Calu3 (cell line): ENCODE results near the gene CSNK1A1L. TPM values are rescaled to one million over a fixed set of nuclear protein-coding genes. Genes with fewer than 3 reads are reported as not detected.
A peak's percentile ranks its signal among the peaks of the same experiment; 100 is the strongest.
"Not testable (repeated sequence)": the region's sequence is repeated elsewhere in the genome, so short reads cannot be mapped to it uniquely, and the experiment has no call there.

Source experiments
- BruUV-seq: library from RNA; stranded (reverse); fragments of 400-500 nt; replicated peaks from 2 replicates; lab custom pipeline; 2021; lab: Mats Ljungman, UMichigan
- CTCF ChIA-PET: fragments of 300-600 bp; sonication (Branson Sonifier 250); formaldehyde crosslinking; loops from one replicate; lab custom pipeline; 2022; ENCODE audit warnings: antibody characterized with exemption; lab: Charles Lee
- DNase-seq: peaks from one replicate; pipeline ENCODE4 v3.0.0; 2022
- H3K27ac Mint-ChIP-seq: one replicate; pipeline ENCODE4 v1.8.0; 2022; ENCODE audit warnings: mixed read lengths; ENCODE audit not compliant: unreplicated experiment
- H3K27me3 Mint-ChIP-seq: one replicate; pipeline ENCODE4 v1.8.0; 2022; ENCODE audit warnings: mixed read lengths; ENCODE audit not compliant: unreplicated experiment
- H3K36me3 Mint-ChIP-seq: one replicate; pipeline ENCODE4 v1.8.0; 2022; ENCODE audit warnings: mild to moderate bottlenecking, moderate library complexity, mixed read lengths; ENCODE audit not compliant: insufficient read depth, unreplicated experiment
- H3K4me1 Mint-ChIP-seq: one replicate; pipeline ENCODE4 v1.8.0; 2022; ENCODE audit warnings: mild to moderate bottlenecking, low read depth, mixed read lengths; ENCODE audit not compliant: unreplicated experiment
- H3K4me3 Mint-ChIP-seq: one replicate; pipeline ENCODE4 v1.8.0; 2022; ENCODE audit warnings: mild to moderate bottlenecking, low read depth, moderate library complexity, mixed read lengths; ENCODE audit not compliant: unreplicated experiment
- H3K9me3 Mint-ChIP-seq: one replicate; pipeline ENCODE4 v1.8.0; 2022; ENCODE audit warnings: low read depth, mixed read lengths; ENCODE audit not compliant: unreplicated experiment
- intact Hi-C: fragments of 100-400 bp; cut with micrococcal nuclease; formaldehyde crosslinking; loops from one replicate; pipeline ENCODE4 v1.10.0; 2022; ENCODE audit not compliant: unreplicated experiment
- total RNA-seq: library from RNA; stranded (reverse); gene quantifications from 2 replicates; pipeline ENCODE4 v1.2.3, GENCODE V29; 2022
- TF ChIP-seq, protein P1 (sequence below): fragments of 200-600 bp; IDR thresholded peaks from one replicate; pipeline ENCODE4 v1.8.0; 2022; ENCODE audit warnings: antibody characterized with exemption; ENCODE audit not compliant: unreplicated experiment

Gene CSNK1A1L
- total RNA-seq, 1 experiment from 2014 or later: not detected

DNA sequence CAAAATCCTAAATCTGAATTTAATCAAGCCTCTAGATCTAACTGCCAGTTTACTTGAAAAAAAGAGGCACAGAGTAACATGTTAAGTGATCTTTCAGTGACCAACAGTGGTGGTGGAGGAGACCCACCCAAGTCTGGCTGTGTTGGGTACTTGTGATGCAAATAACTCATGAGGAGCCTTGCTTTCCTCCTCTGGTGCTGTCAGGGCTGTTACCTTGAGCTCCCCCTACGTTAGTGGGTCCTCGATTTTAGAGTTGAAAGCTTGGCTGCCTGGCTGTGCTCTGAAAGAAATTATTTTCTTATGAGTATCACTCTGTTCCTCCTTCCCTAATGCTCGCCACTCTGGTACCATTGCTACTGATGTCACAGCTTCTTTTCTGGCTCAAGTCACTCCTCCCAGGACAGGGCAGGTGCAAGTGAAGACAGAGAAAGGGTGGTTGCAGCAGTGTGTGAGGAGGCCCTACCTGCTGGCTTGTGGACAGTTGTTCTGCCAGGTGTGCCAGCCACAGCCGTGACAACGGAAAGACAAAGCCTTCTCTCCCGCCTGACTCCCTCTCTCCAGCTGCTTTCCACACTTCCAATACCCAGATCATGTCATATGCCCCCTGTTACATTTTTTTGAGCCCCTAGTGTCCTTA is 39.5 kb downstream of the CSNK1A1L start:
- no peak overlapping the region for H3K4me3 Mint-ChIP-seq
- H3K4me1 Mint-ChIP-seq: no peaks in the 10 kb centered on the region
- no peaks in the 10 kb centered on the region for H3K36me3 Mint-ChIP-seq
- TF ChIP-seq, protein P1, sequence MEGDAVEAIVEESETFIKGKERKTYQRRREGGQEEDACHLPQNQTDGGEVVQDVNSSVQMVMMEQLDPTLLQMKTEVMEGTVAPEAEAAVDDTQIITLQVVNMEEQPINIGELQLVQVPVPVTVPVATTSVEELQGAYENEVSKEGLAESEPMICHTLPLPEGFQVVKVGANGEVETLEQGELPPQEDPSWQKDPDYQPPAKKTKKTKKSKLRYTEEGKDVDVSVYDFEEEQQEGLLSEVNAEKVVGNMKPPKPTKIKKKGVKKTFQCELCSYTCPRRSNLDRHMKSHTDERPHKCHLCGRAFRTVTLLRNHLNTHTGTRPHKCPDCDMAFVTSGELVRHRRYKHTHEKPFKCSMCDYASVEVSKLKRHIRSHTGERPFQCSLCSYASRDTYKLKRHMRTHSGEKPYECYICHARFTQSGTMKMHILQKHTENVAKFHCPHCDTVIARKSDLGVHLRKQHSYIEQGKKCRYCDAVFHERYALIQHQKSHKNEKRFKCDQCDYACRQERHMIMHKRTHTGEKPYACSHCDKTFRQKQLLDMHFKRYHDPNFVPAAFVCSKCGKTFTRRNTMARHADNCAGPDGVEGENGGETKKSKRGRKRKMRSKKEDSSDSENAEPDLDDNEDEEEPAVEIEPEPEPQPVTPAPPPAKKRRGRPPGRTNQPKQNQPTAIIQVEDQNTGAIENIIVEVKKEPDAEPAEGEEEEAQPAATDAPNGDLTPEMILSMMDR: no peak
- no peaks in the 10 kb centered on the region for H3K27me3 Mint-ChIP-seq
- CTCF ChIA-PET: no interaction called here
- BruUV-seq: no TSS peak
- no peaks in the 10 kb centered on the region for H3K9me3 Mint-ChIP-seq
- intact Hi-C loops: no loop called here
- DNase-seq: no peak
- H3K27ac Mint-ChIP-seq: no peak overlapping the region

- H3K4me3 Mint-ChIP-seq: peak overlapping the region; percentile 96
- peaks cover 24% of the 10 kb centered on the region for H3K36me3 Mint-ChIP-seq
- CTCF ChIA-PET: no interaction called here
- BruUV-seq: no TSS peak
- no peak for DNase-seq
- H3K4me1 Mint-ChIP-seq: no peaks in the 10 kb centered on the region
- H3K27ac Mint-ChIP-seq: peak overlapping the region; percentile 77
- intact Hi-C loops: no loop called here
- no peaks in the 10 kb centered on the region for H3K9me3 Mint-ChIP-seq
- H3K27me3 Mint-ChIP-seq: no peaks in the 10 kb centered on the region
- TF ChIP-seq, protein P1: no peak
These were observed 45.6 kb downstream of the CSNK1A1L start for GRCh38 chr13:37059848-37060192.

GRCh38 chr13:37058910-37059847 is 46.3 kb downstream of the CSNK1A1L start, which contains the start of gene SUPT20H:
TSS of gene SUPT20H (minus strand) at chr13:37059688. CDS start at chr13:37051490, 8,198 bp downstream.
- peak; percentile 90 for DNase-seq
- peak within 1 kb of the TSS; percentile 96 for H3K4me3 Mint-ChIP-seq
- H3K9me3 Mint-ChIP-seq: no peaks in the 10 kb centered on the region
- intact Hi-C loops: no loop called here
- peak within 1 kb of the TSS; percentile 77 for H3K27ac Mint-ChIP-seq
- H3K4me1 Mint-ChIP-seq: no peaks in the 10 kb centered on the region
- peaks cover 24% of the 10 kb centered on the region for H3K36me3 Mint-ChIP-seq
- CTCF ChIA-PET: no interaction called here
- TF ChIP-seq, protein P1: no peak
- H3K27me3 Mint-ChIP-seq: no peaks in the 10 kb centered on the region
- TSS peak; percentile 65 for BruUV-seq

- intact Hi-C loops, CTCF ChIA-PET: not testable (repeated sequence)
These were observed 49.2 kb downstream of the CSNK1A1L start for GRCh38 chr13:37056228-37056627.

More at GRCh38 chr13:37056228-37056627, 49.2 kb downstream of the CSNK1A1L start:
- H3K4me3 Mint-ChIP-seq, DNase-seq, H3K9me3 Mint-ChIP-seq, H3K27me3 Mint-ChIP-seq, BruUV-seq, H3K4me1 Mint-ChIP-seq, H3K27ac Mint-ChIP-seq: not testable (repeated sequence)
- peaks cover 24% of the 10 kb centered on the region for H3K36me3 Mint-ChIP-seq

Other genes with a start within 250 kb of the CSNK1A1L start
- gene SMAD9, start 185.4 kb downstream of the CSNK1A1L start, total RNA-seq: 1.7 and 1.8 TPM in 2 replicates
- gene ALG5, start 106.3 kb downstream of the CSNK1A1L start, total RNA-seq: 32.3 and 35.7 TPM in 2 replicates
- 39.9 and 44.1 TPM in 2 replicates for gene EXOSC8, start 104.9 kb downstream of the CSNK1A1L start, total RNA-seq
- gene SUPT20H, start 46.0 kb downstream of the CSNK1A1L start, total RNA-seq: 55.3 and 56.0 TPM in 2 replicates